GM13976 (cell line): ENCODE measurements around the gene KRTAP2-2.
"Not testable (repeated sequence)": the region's sequence is repeated elsewhere in the genome, so short reads cannot be mapped to it uniquely, and the experiment has no call there.

Experiments
- DNase-seq: peaks from one replicate; pipeline ENCODE4 v3.0.0; 2012; ENCODE audit warnings: low spot score
- CTCF ChIP-seq: IDR thresholded peaks from 2 replicates; pipeline ENCODE4 v1.5.1; 2012; ENCODE audit warnings: borderline replicate concordance, mild to moderate bottlenecking; ENCODE audit not compliant: insufficient read depth; ENCODE audit errors: extremely low read depth, missing control alignments, control extremely low read depth
- in situ Hi-C: fragments of 300-500 bp; cut with MboI; formaldehyde crosslinking; loops from one replicate; pipeline ENCODE4 v1.12.0; 2022; ENCODE audit warnings: low sequenced_read_pairs, mixed read lengths, inconsistent platforms; ENCODE audit not compliant: unreplicated experiment

Gene KRTAP2-2

GRCh38 chr17:41042953-41043352 is 12.1 kb downstream of the KRTAP2-2 start:
- no peak for DNase-seq
- TF ChIP-seq CTCF = no peak
- in situ Hi-C loops = no loop called here

- in situ Hi-C loops = not testable (repeated sequence)
Measured at GRCh38 chr17:41040783-41041571, 14.1 kb downstream of the KRTAP2-2 start, which contains the start of gene KRTAP1-1. KRTAP1-1 (minus strand) TSS chr17:41041450; CDS start chr17:41041397, 53 bp downstream.

GRCh38 chr17:41037853-41038350 is 17.1 kb downstream of the KRTAP2-2 start:
- no peak for TF ChIP-seq CTCF
- DNase-seq = no peak
- in situ Hi-C loops = no loop called here

More at GRCh38 chr17:41040783-41041571, 14.1 kb downstream of the KRTAP2-2 start, which contains the start of gene KRTAP1-1:
- DNase-seq = not testable (repeated sequence)

- in situ Hi-C loops, DNase-seq: not testable (repeated sequence)
Measured at GRCh38 chr17:41034346-41034935, 20.6 kb downstream of the KRTAP2-2 start, which contains the start of gene KRTAP1-3. KRTAP1-3 (minus strand) TSS chr17:41034874; CDS start chr17:41034821, 53 bp downstream.

GRCh38 chr17:41029633-41030245 is 25.3 kb downstream of the KRTAP2-2 start, which contains the start of gene KRTAP1-4:
KRTAP1-4 (minus strand) TSS chr17:41030195; CDS start chr17:41030078, 117 bp downstream.
- DNase-seq = no peak
- in situ Hi-C loops = no loop called here

GRCh38 chr17:41026715-41027471 is 28.1 kb downstream of the KRTAP2-2 start, which contains the start of gene KRTAP1-5:
KRTAP1-5 (minus strand) TSS chr17:41027208; CDS start chr17:41027155, 53 bp downstream.
- in situ Hi-C loops = no loop called here
- no peak for DNase-seq
- TF ChIP-seq CTCF = no peak

More at GRCh38 chr17:41029633-41030245, 25.3 kb downstream of the KRTAP2-2 start, which contains the start of gene KRTAP1-4:
- TF ChIP-seq CTCF = no peak

GRCh38 chr17:41024697-41025096 is 30.3 kb downstream of the KRTAP2-2 start:
- no peak for TF ChIP-seq CTCF
- DNase-seq = no peak
- in situ Hi-C loops = no loop called here
